AG08396 (cell line): ENCODE data around the gene EVI2B.
"Not testable (repeated sequence)": the region's sequence is repeated elsewhere in the genome, so short reads cannot be mapped to it uniquely, and the experiment has no call there.

Experiments used
- DNase-seq: peaks from one replicate; pipeline ENCODE4 v3.0.0; 2012; ENCODE audit warnings: low spot score, mixed read lengths

EVI2B gene

DNA sequence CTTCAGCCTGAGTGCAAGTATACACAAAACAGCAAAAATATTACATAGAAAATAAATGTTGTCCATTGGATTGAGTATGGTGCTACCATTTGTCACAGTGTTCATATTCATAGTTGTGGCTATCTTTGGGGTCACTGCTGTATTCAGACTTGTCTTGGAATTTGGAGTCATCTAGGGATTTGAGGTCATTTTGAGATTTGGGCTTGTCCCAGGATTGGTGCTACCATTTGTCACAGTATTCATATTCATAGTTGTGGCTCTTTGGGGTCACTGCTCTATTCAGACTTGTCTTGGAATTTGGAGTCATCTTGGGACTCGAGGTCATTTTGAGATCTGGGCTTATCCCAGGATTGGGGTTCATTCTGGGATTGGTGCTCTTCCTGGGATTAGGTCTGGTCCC is 41.6 kb downstream of the EVI2B start:
- DNase-seq: no peak

- DNase-seq: peak; percentile 70
Measured at GRCh38 chr17:31269578-31269983, 44.3 kb downstream of the EVI2B start.

DNA sequence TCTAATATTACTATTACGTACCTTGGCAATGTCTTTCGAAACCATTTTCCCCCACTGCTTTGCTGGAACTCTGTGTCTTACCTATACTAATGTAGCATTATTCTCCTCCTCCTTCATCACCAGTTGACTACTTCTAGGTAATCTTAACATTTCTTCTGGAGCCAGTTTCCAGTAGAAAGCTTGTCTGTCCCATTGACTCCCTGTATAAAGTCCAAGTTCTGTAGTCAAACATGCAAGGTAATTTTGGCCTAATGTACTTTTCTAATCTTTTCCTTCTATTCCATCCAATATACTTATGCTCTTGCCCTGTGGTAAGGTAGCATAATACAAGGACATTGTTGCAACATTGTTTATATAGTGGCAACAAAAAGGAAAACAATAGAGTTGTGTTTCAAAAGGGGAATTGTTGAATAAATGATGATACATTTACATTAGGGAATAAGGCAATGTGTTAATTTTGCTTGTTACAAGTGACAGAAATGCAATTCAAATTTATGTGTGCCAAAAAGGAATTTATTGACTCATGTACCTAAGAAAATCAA is 44.7 kb downstream of the EVI2B start:
- no peak for DNase-seq

DNA sequence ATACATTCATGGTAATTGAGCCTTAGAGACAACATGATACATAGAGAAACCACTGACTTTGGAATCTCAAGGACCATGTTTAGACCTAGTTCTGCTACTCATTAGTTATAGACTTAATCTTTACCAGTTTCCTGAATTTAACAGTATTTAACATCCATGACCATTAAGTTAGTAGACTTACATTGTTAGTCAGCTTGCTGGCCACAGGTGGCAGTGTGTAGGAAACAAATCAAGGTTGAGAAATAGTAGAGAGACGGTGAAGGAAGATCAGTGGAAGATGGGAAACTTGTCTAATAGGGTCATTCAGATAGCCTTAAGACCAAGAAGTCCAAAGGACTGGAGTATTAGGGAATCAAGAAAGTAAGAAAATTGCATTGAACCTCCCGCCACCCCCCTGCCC is 47.8 kb downstream of the EVI2B start:
- no peak for DNase-seq

DNA sequence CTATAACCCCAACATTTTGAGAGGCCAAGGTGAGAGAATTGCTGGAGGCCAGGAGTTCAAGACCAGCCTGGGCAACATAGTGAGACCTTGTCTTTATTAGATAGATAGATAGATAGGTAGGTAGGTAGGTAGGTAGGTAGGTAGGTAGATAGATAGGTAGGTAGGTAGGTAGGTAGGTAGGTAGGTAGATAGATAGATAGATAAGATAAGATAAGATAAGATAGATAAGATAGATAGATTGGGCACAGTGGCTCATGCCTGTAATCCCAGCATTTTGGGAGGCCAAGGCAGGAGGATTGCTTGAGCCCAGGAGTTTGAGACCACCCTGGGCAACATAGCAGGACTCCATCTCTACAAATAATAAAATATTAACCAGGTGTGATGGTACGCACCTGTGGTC is 50.9 kb downstream of the EVI2B start:
- not testable (repeated sequence) for DNase-seq

DNA sequence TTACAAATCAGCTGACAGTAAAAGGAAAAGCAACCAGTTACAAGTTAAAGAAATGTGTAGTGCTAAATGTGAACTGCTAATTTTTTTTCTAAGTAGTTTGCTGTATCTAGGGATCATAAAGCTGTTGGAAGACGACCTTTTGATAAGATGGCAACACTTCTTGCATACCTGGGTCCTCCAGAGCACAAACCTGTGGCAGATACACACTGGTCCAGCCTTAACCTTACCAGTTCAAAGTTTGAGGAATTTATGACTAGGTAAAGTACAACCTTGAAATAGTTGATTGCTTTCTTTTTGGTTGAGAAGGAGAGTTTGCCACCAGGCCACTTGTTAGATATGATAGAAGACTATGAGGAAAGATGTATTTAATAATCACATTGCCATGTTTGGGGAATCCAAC is 52.3 kb downstream of the EVI2B start:
- DNase-seq: no peak

GRCh38 chr17:31260151-31260550 is 53.7 kb downstream of the EVI2B start:
- no peak for DNase-seq

- DNase-seq: no peak
Measured at GRCh38 chr17:31256936-31257335, 56.9 kb downstream of the EVI2B start.

DNA sequence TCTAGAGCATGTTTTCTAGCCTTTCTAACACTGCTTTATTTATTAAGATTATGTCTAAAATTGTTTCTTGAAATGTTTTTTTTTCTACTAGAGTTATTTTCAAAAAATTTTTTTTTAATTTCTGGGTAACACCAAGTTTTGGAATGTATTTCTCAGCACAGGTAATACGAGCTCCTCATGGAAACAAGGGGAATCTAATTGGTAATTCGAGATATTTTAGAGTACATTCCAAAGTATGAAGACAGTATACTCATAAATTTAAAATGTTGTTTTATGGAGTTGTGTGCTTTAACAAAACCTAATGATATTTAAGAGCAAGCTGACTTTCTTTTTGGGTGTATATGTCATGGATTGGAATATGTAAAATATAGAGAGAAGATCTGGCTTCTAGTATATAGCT is 59.2 kb downstream of the EVI2B start:
- DNase-seq: no peak
